OCI-LY7 (cell line): ENCODE data around the gene EEF1E1. TPM values are rescaled to one million over a fixed set of nuclear protein-coding genes. Genes with fewer than 3 reads are reported as not detected.
"Not testable (repeated sequence)": the region's sequence is repeated elsewhere in the genome, so short reads cannot be mapped to it uniquely, and the experiment has no call there.

Experiments
- BruUV-seq: library from RNA; stranded (reverse); fragments of 400-500 nt; replicated peaks from 2 replicates; lab custom pipeline; 2021; lab: Mats Ljungman, UMichigan
- CTCF ChIA-PET: fragments of 300-600 bp; sonication (Branson Sonifier 250); formaldehyde crosslinking; loops from one replicate; lab custom pipeline; 2022; ENCODE audit warnings: antibody characterized with exemption; ENCODE audit not compliant: unreplicated experiment; lab: Charles Lee
- POLR2A ChIA-PET: fragments of 300-600 bp; sonication (Branson Sonifier 250); formaldehyde crosslinking; loops from one replicate; lab custom pipeline; 2022; ENCODE audit warnings: antibody characterized with exemption; lab: Charles Lee
- DNase-seq: peaks from one replicate; pipeline ENCODE4 v3.0.0-alpha.2; 2015; ENCODE audit warnings: low spot score
- H2AFZ ChIP-seq: fragments of 200-600 bp; sonication (generic), shearing (Covaris generic); 2 replicates; pipeline ENCODE4 v1.6.1; 2014; ENCODE audit warnings: mild to moderate bottlenecking, antibody characterized with exemption, low read length, moderate library complexity
- H3K27ac ChIP-seq: fragments of 200-600 bp; sonication (generic); 2 replicates; pipeline ENCODE4 v1.5.1; 2014; ENCODE audit warnings: mixed run types, low read depth, mild to moderate bottlenecking, moderate library complexity, low read length, inconsistent platforms; ENCODE audit not compliant: poor library complexity, severe bottlenecking
- H3K36me3 ChIP-seq: fragments of 200-600 bp; sonication (generic); 2 replicates; pipeline ENCODE4 v1.6.1; 2014; ENCODE audit warnings: mild to moderate bottlenecking, antibody characterized with exemption, low read length, moderate library complexity, mixed read lengths; ENCODE audit not compliant: insufficient read depth
- H3K4me1 ChIP-seq: fragments of 200-600 bp; sonication (generic); 2 replicates; pipeline ENCODE4 v1.5.1; 2014; ENCODE audit warnings: mild to moderate bottlenecking, low read length; ENCODE audit not compliant: insufficient read depth, poor library complexity, severe bottlenecking
- H3K4me2 ChIP-seq: fragments of 200-600 bp; sonication (generic); 2 replicates; pipeline ENCODE4 v1.6.1; 2014; ENCODE audit warnings: mild to moderate bottlenecking, low read length
- H3K4me3 ChIP-seq: fragments of 200-600 bp; sonication (generic); 2 replicates; pipeline ENCODE4 v1.5.1; 2014; ENCODE audit warnings: mild to moderate bottlenecking, low read depth, low read length; ENCODE audit not compliant: poor library complexity, severe bottlenecking
- H3K79me2 ChIP-seq: fragments of 200-600 bp; sonication (generic); 2 replicates; pipeline ENCODE4 v1.6.1; 2016; ENCODE audit warnings: low read depth, mild to moderate bottlenecking, low read length, moderate library complexity, mixed read lengths; ENCODE audit not compliant: insufficient read depth
- H3K9me2 ChIP-seq: fragments of 200-600 bp; sonication (generic); 2 replicates; pipeline ENCODE4 v1.6.1; 2016; ENCODE audit warnings: mild to moderate bottlenecking, low read length, mixed read lengths; ENCODE audit not compliant: insufficient read depth
- H3K9me3 ChIP-seq: fragments of 200-600 bp; sonication (generic); 2 replicates; pipeline ENCODE4 v1.6.1; 2014; ENCODE audit warnings: mild to moderate bottlenecking, mixed run types, low read length, mixed read lengths
- H4K20me1 ChIP-seq: fragments of 200-600 bp; sonication (generic); 2 replicates; pipeline ENCODE4 v1.6.1; 2014; ENCODE audit warnings: mild to moderate bottlenecking, antibody characterized with exemption, low read length, moderate library complexity, mixed read lengths; ENCODE audit not compliant: insufficient read depth
- CTCF ChIP-seq: fragments of 200-600 bp; sonication (generic); conservative IDR thresholded peaks from 2 replicates; pipeline ENCODE4 v1.5.1; 2014; ENCODE audit warnings: mild to moderate bottlenecking, antibody characterized with exemption, low read length, moderate library complexity, mixed read lengths
- EZH2phosphoT487 ChIP-seq: fragments of 200-600 bp; sonication (generic); IDR thresholded peaks from 2 replicates; pipeline ENCODE4 v1.6.1; 2018; ENCODE audit warnings: low read depth, borderline replicate concordance, mild to moderate bottlenecking, mixed run types, antibody characterized with exemption, low read length, moderate library complexity, mixed read lengths
- intact Hi-C: fragments of 100-400 bp; cut with micrococcal nuclease; formaldehyde crosslinking; loops from one replicate; pipeline ENCODE4 v1.10.0; 2022; ENCODE audit not compliant: unreplicated experiment
- total RNA-seq, 2 experiments: library from RNA; depleted of rRNA in 1 of 2; stranded (reverse); fragments of >200 nt in 1 of 2; shearing (Covaris generic) in 1 of 2; gene quantifications; 2 replicates each; pipeline ENCODE4 v1.2.3, GENCODE V29; 2014 to 2022

Gene EEF1E1
- total RNA-seq, 2 experiments from 2014 or later: 68.0 to 70.9 TPM

- H3K4me2 ChIP-seq: no peak overlapping the region
- H3K27ac ChIP-seq: no peak overlapping the region
- POLR2A ChIA-PET: no interaction called here
- peaks cover 67% of the 10 kb centered on the region for H3K36me3 ChIP-seq
- intact Hi-C loops: no loop called here
- DNase-seq: no peak
- no peak overlapping the region for H2AFZ ChIP-seq
- 0 out of 2 replicates have a peak, but pooled peaks cover 4% of the 10 kb centered on the region for H3K79me2 ChIP-seq
- BruUV-seq: no TSS peak
- TF ChIP-seq EZH2phosphoT487 (no peak), CTCF (no peak)
- H3K4me1 ChIP-seq: no peaks in the 10 kb centered on the region
- H4K20me1 ChIP-seq: no peaks in the 10 kb centered on the region
- CTCF ChIA-PET: no interaction called here
- H3K4me3 ChIP-seq: no peak overlapping the region
- no peaks in the 10 kb centered on the region for H3K9me3 ChIP-seq
- no peaks in the 10 kb centered on the region for H3K9me2 ChIP-seq
Measured at GRCh38 chr6:8054276-8054675, 48.1 kb downstream of the EEF1E1 start.

DNA sequence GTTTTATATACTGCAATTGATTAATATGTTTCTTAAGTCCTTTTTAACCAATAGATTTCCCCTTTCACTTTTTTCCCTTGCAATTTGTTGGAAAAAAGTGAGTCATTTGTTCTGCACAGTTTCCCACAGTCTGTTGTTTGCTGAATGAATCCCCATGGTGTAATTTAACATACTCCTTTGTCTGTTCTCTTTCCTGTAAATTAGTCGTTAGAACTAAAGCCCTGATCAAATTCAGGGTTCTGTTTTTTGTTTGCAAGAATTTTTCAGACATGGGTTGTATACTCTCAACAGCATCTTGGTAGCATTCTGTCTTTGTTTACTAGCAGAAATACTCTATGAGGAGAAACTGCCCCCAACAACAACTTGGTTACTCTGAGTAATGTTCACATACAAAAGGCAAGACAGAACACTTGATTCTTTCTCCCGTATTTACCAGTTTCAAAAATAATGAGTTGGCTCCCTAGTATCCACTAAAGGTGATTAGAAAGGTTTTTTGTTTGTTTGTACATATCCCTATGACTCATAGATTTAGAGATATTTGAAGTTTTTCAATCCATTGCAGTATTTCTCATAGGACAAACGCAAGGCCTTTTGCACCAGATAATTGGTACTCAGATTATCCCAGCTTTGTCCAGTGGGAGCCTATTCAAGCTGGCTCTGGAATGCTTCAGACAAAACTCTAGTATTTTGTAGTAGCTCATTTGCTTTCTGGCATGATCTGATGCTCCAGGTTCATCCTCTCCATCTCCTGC, 54.6 kb downstream of the EEF1E1 start:
- Histone ChIP-seq H3K27ac (no peak overlapping the region), H3K4me3 (no peak overlapping the region), H3K4me2 (no peak overlapping the region), H3K9me3 (no peaks in the 10 kb centered on the region), H3K4me1 (no peaks in the 10 kb centered on the region), H3K9me2 (no peaks in the 10 kb centered on the region), H3K79me2 (0 out of 2 replicates have a peak, but pooled peaks cover 3% of the 10 kb centered on the region), H2AFZ (no peak overlapping the region), H3K36me3 (peaks cover 62% of the 10 kb centered on the region), H4K20me1 (no peaks in the 10 kb centered on the region)
- BruUV-seq: no TSS peak
- DNase-seq: no peak
- POLR2A ChIA-PET: interaction anchor here (0.6 to 0.9 kb wide), 2 partner anchors 30 to 46 kb away, joined by 3 to 5 read pairs; no protein-coding TSS in a partner anchor
- CTCF ChIA-PET: no interaction called here
- TF ChIP-seq CTCF: no peak
- TF ChIP-seq EZH2phosphoT487: no peak
- intact Hi-C loops: no loop called here

DNA sequence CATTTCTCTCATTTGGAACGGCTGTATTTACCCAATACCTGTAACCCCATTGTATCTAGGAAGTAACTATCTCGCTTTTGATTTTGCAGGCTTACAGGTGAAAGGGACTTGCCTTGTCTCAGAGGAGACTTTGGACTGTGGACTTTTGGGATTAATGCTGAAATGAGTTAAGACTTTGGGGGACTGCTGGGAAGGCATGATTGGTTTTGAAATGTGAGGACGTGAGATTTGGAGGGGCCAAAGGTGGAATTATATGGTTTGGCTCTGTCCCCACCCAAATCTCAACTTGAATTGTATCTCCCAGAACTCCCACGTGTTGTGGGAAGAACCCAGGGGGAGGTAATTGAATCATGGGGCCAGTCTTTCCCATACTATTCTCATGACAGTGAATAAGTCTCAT, 56.6 kb downstream of the EEF1E1 start:
- H3K9me2 ChIP-seq, H3K4me2 ChIP-seq, H3K79me2 ChIP-seq, intact Hi-C loops, H3K27ac ChIP-seq, H4K20me1 ChIP-seq, H3K4me1 ChIP-seq, H2AFZ ChIP-seq, POLR2A ChIA-PET, H3K4me3 ChIP-seq, BruUV-seq, H3K9me3 ChIP-seq, DNase-seq, CTCF ChIA-PET: not testable (repeated sequence)
- H3K36me3 ChIP-seq: peaks cover 68% of the 10 kb centered on the region
